GM23338 (cell line): ENCODE data around the gene TUBA8. TPM values are rescaled to one million over a fixed set of nuclear protein-coding genes. Genes with fewer than 3 reads are reported as not detected.

ENCODE experiments used
- ATAC-seq: fragments of 200-7000 bp; cut with Tn5 transposase; 3 replicates; pipeline ENCODE4 v1.9.1; 2020
- DNase-seq: peaks from one replicate; pipeline ENCODE4 v3.0.0-alpha.2; 2015; ENCODE audit warnings: low spot score
- H2AFZ ChIP-seq: fragments of 200-600 bp; sonication (generic); 2 replicates; pipeline ENCODE4 v1.8.0; 2016; ENCODE audit warnings: antibody characterized with exemption, mild to moderate bottlenecking, moderate library complexity
- H3F3A ChIP-seq: fragments of 200-600 bp; sonication (generic); replicated peaks from 2 replicates; pipeline ENCODE4 v1.8.0; 2017; ENCODE audit warnings: antibody characterized with exemption, mixed run types, low read depth
- H3K27ac ChIP-seq: fragments of 200-600 bp; sonication (generic); 2 replicates; pipeline ENCODE4 v1.6.1; 2016; ENCODE audit warnings: low read depth
- H3K27me3 ChIP-seq: fragments of 200-600 bp; sonication (generic); 2 replicates; pipeline ENCODE4 v1.8.0; 2016; ENCODE audit warnings: mild to moderate bottlenecking, mixed run types, moderate library complexity; ENCODE audit not compliant: insufficient read depth
- H3K36me3 ChIP-seq: fragments of 200-600 bp; sonication (generic); 2 replicates; pipeline ENCODE4 v1.8.0; 2016; ENCODE audit warnings: mild to moderate bottlenecking; ENCODE audit not compliant: insufficient read depth
- H3K4me1 ChIP-seq: fragments of 200-600 bp; sonication (generic); 2 replicates; pipeline ENCODE4 v1.8.0; 2016; ENCODE audit warnings: mild to moderate bottlenecking, moderate library complexity; ENCODE audit not compliant: insufficient read depth
- H3K4me2 ChIP-seq: fragments of 200-600 bp; sonication (generic); 2 replicates; pipeline ENCODE4 v1.7.1; 2017; ENCODE audit warnings: mixed run types
- H3K4me3 ChIP-seq: fragments of 200-600 bp; sonication (generic); 2 replicates; pipeline ENCODE4 v1.6.1; 2016; ENCODE audit warnings: mixed run types
- H3K79me2 ChIP-seq: fragments of 200-600 bp; sonication (generic); replicated peaks from 2 replicates; pipeline ENCODE4 v1.8.0; 2017; ENCODE audit warnings: mild to moderate bottlenecking; ENCODE audit not compliant: insufficient read depth
- H3K9me2 ChIP-seq: fragments of 200-600 bp; sonication (generic); 2 replicates; pipeline ENCODE4 v1.8.0; 2017; ENCODE audit not compliant: insufficient read depth
- H4K20me1 ChIP-seq: fragments of 200-600 bp; sonication (generic); replicated peaks from 2 replicates; pipeline ENCODE4 v1.8.0; 2017; ENCODE audit warnings: mild to moderate bottlenecking; ENCODE audit not compliant: insufficient read depth
- H3K27ac Mint-ChIP-seq: 2 replicates; pipeline ENCODE4 v1.8.0; 2020; ENCODE audit warnings: inconsistent platforms, mild to moderate bottlenecking, moderate library complexity, mixed read lengths
- H3K27me3 Mint-ChIP-seq: 3 replicates; pipeline ENCODE4 v1.8.0; 2022; ENCODE audit warnings: low read depth, mild to moderate bottlenecking, moderate library complexity, mixed read lengths, inconsistent platforms; ENCODE audit not compliant: insufficient read depth, poor library complexity
- H3K36me3 Mint-ChIP-seq: 3 replicates; pipeline ENCODE4 v1.8.0; 2021; ENCODE audit warnings: low read depth, mild to moderate bottlenecking, inconsistent platforms, moderate library complexity, mixed read lengths
- H3K4me1 Mint-ChIP-seq: 3 replicates; pipeline ENCODE4 v1.8.0; 2020; ENCODE audit warnings: mild to moderate bottlenecking, inconsistent platforms, mixed read lengths
- H3K4me3 Mint-ChIP-seq: 3 replicates; pipeline ENCODE4 v1.8.0; 2021; ENCODE audit warnings: moderate library complexity, mild to moderate bottlenecking, inconsistent platforms, mixed read lengths
- H3K9me3 Mint-ChIP-seq: 3 replicates; pipeline ENCODE4 v1.8.0; 2020; ENCODE audit warnings: moderate library complexity, mild to moderate bottlenecking, inconsistent platforms, mixed read lengths
- CREB1 ChIP-seq: fragments of 250-450 bp; sonication (Bioruptor Pico); IDR thresholded peaks from 2 replicates; pipeline ENCODE4 v1.5.0; 2020; ENCODE audit warnings: low read depth, mild to moderate bottlenecking, moderate library complexity
- CTCF ChIP-seq, 2 experiments: fragments of 200-600 bp in 1 of 2; sonication (generic) in 1 of 2; conservative IDR thresholded peaks; 2 replicates each; pipeline versions ENCODE4 v1.5.1 to v1.6.1; 2016 to 2017; ENCODE audit warnings: antibody characterized with exemption in 2 of 2, low read depth in 2 of 2, mild to moderate bottlenecking in 2 of 2, moderate library complexity in 1 of 2
- ETS1 ChIP-seq: IDR thresholded peaks from 2 replicates; pipeline ENCODE4 v1.6.1; 2016; ENCODE audit warnings: antibody characterized with exemption
- EZH2 ChIP-seq: fragments of 200-600 bp; sonication (generic); IDR thresholded peaks from one replicate; pipeline ENCODE4 v1.8.0; 2017; ENCODE audit warnings: antibody characterized with exemption, mild to moderate bottlenecking, low read depth; ENCODE audit not compliant: unreplicated experiment
- JUNB ChIP-seq: IDR thresholded peaks from one replicate; pipeline ENCODE4 v1.6.1; 2016; ENCODE audit warnings: antibody characterized with exemption; ENCODE audit not compliant: unreplicated experiment
- NANOG ChIP-seq: IDR thresholded peaks from 2 replicates; pipeline ENCODE4 v1.6.1; 2016; ENCODE audit warnings: antibody characterized with exemption, borderline replicate concordance
- POLR2AphosphoS5 ChIP-seq: IDR thresholded peaks from 2 replicates; pipeline ENCODE4 v1.6.1; 2016; ENCODE audit warnings: antibody characterized with exemption, low read depth
- REST ChIP-seq: IDR thresholded peaks from one replicate; pipeline ENCODE4 v1.6.1; 2018; ENCODE audit warnings: antibody characterized with exemption; ENCODE audit not compliant: unreplicated experiment
- STAT1 ChIP-seq: IDR thresholded peaks from one replicate; pipeline ENCODE4 v1.6.1; 2016; ENCODE audit warnings: antibody characterized with exemption; ENCODE audit not compliant: unreplicated experiment
- ZNF114 ChIP-seq: fragments of 250-450 bp; sonication (Bioruptor Pico); IDR thresholded peaks from 2 replicates; pipeline ENCODE4 v1.5.0; 2020; ENCODE audit warnings: mild to moderate bottlenecking, moderate library complexity
- ZNF331 ChIP-seq: fragments of 250-450 bp; sonication (Bioruptor Pico); IDR thresholded peaks from 2 replicates; pipeline ENCODE4 v1.5.0; 2020; ENCODE audit warnings: low read depth, mild to moderate bottlenecking, moderate library complexity
- polyA plus RNA-seq: library from polyadenylated mRNA; unstranded; fragments of >200 nt; fragmentation: Nextera tagmentation; extraction: Ambion mirVana; gene quantifications from 2 replicates; pipeline ENCODE4 v1.2.1, GENCODE V29; 2016
- total RNA-seq: library from RNA; depleted of rRNA; stranded (reverse); fragments of >200 nt; shearing (Covaris generic); gene quantifications from 2 replicates; pipeline ENCODE4 v1.2.3, GENCODE V29; 2014

Gene TUBA8
- total and polyA plus RNA-seq, 2 experiments from 2014 or later: 0.31 to 0.48 TPM

- Mint-ChIP-seq H3K4me3 (no peak overlapping the region; the same call in 2 of the 3 replicates), H3K27me3 (peaks cover 6% of the 10 kb centered on the region), H3K9me3 (no peaks in the 10 kb centered on the region)
Measured at GRCh38 chr22:18068381-18068988, 42.1 kb upstream of the TUBA8 start.

DNA sequence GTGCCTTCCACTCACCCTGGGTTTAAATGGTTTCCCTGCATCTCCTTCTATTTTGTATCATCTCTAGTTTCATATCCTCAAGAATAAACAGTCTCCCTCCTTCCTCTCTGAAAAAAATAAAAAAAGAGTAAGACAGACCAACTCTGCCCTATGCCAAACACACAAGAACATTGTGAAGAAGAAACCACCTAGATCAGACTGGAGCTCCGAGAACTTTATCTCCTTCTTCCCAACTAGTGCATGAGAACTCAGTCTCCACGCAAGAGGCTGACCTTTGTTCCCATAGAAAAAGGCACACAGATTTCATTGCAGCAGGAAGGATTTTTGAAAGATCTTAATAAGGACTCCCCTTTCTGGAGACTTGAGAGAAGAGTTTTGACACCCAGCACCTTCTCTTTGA lies 41.6 kb upstream of the TUBA8 start:
- no peaks in the 10 kb centered on the region for H3K9me2 ChIP-seq
- ATAC-seq: no peak
- H3K4me1 ChIP-seq: no peaks in the 10 kb centered on the region
- no peaks in the 10 kb centered on the region for H3F3A ChIP-seq
- H3K27ac ChIP-seq: no peak overlapping the region
- no peak for DNase-seq
- Mint-ChIP-seq H3K27me3 (peaks cover 6% of the 10 kb centered on the region), H3K4me1 (peaks cover 5% of the 10 kb centered on the region; the same call in 2 of the 3 replicates), H3K9me3 (no peaks in the 10 kb centered on the region), H3K36me3 (no peaks in the 10 kb centered on the region), H3K27ac (no peak overlapping the region), H3K4me3 (no peak overlapping the region)
- H3K36me3 ChIP-seq: no peaks in the 10 kb centered on the region
- H3K79me2 ChIP-seq: no peaks in the 10 kb centered on the region
- H2AFZ ChIP-seq: no peak overlapping the region
- H4K20me1 ChIP-seq: no peaks in the 10 kb centered on the region
- no peak overlapping the region for H3K4me3 ChIP-seq
- no peak overlapping the region for H3K4me2 ChIP-seq
- TF ChIP-seq POLR2AphosphoS5 (no peak), ETS1 (no peak), CTCF (conservative IDR thresholded peaks at IDR 0.05; ENCODE audit: low read depth in 2 of 2) (no peak), ZNF114 (CRISPR knock-in tag) (no peak), JUNB (no peak)
- no peaks in the 10 kb centered on the region for H3K27me3 ChIP-seq

More at GRCh38 chr22:18068381-18068988, 42.1 kb upstream of the TUBA8 start:
- no peak overlapping the region for H3K4me2 ChIP-seq
- ATAC-seq (peak; percentile 20; the same call in 1 of the 3 replicates), DNase-seq (no peak)
- H3K4me3 ChIP-seq: no peak overlapping the region
- no peaks in the 10 kb centered on the region for H3F3A ChIP-seq
- H3K36me3 Mint-ChIP-seq: no peaks in the 10 kb centered on the region
- H4K20me1 ChIP-seq: no peaks in the 10 kb centered on the region
- H3K79me2 ChIP-seq: no peaks in the 10 kb centered on the region
- no peak for TF ChIP-seq STAT1
- no peaks in the 10 kb centered on the region for H3K4me1 ChIP-seq
- no peaks in the 10 kb centered on the region for H3K9me2 ChIP-seq
- H3K36me3 ChIP-seq: no peaks in the 10 kb centered on the region
- H3K27me3 ChIP-seq: no peaks in the 10 kb centered on the region
- peaks cover 5% of the 10 kb centered on the region; the same call in 2 of the 3 replicates for H3K4me1 Mint-ChIP-seq
- no peak overlapping the region for H2AFZ ChIP-seq
- no peak overlapping the region for H3K27ac ChIP-seq
- H3K27ac Mint-ChIP-seq: no peak overlapping the region

DNA sequence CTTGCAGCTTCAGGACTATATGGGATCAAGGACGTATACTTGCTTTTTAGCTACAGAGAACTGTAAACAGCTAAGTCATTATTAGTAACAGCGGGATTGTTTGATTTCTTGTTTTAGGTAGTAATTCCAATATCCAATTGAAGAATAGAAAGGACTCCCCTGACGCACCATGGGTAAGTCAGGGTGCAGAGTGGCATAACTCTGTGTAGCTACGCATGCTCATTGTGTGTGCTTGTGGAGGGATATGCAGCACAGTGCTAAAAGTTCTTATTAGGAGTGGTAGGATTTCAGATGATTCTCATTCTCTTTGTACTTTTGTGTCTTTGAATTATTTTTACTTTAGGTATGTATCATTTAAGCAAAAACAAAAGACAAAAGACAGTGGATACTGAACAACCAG lies 40.6 kb upstream of the TUBA8 start:
- H3K27ac ChIP-seq: no peak overlapping the region
- H3K36me3 Mint-ChIP-seq: no peaks in the 10 kb centered on the region
- H3K9me2 ChIP-seq: no peaks in the 10 kb centered on the region
- H3K9me3 Mint-ChIP-seq: no peaks in the 10 kb centered on the region
- no peak overlapping the region for H2AFZ ChIP-seq
- no peak for ATAC-seq
- no peak overlapping the region for H3K4me3 Mint-ChIP-seq
- H4K20me1 ChIP-seq: no peaks in the 10 kb centered on the region
- H3K79me2 ChIP-seq: no peaks in the 10 kb centered on the region
- peaks cover under 1% of the 10 kb centered on the region; the same call in 2 of the 3 replicates for H3K4me1 Mint-ChIP-seq
- H3K27me3 Mint-ChIP-seq: peaks cover 3% of the 10 kb centered on the region
- H3F3A ChIP-seq: no peaks in the 10 kb centered on the region
- H3K4me2 ChIP-seq: no peak overlapping the region
- no peaks in the 10 kb centered on the region for H3K4me1 ChIP-seq
- DNase-seq: no peak
- H3K27ac Mint-ChIP-seq: no peak overlapping the region
- H3K4me3 ChIP-seq: no peak overlapping the region
- no peaks in the 10 kb centered on the region for H3K36me3 ChIP-seq
- no peaks in the 10 kb centered on the region for H3K27me3 ChIP-seq
- no peak for TF ChIP-seq JUNB
- no peak for TF ChIP-seq CREB1 (CRISPR knock-in tag)
- no peak for TF ChIP-seq ZNF114 (CRISPR knock-in tag)
- TF ChIP-seq STAT1: no peak
- no peak for TF ChIP-seq ZNF331 (CRISPR knock-in tag)
- TF ChIP-seq POLR2AphosphoS5: no peak
- no peak for TF ChIP-seq NANOG
- TF ChIP-seq ETS1: no peak
- no peak for TF ChIP-seq REST
- TF ChIP-seq EZH2: no peak
